Right renal cortex interstitium (tissue), 3 donors: ENCODE data around the gene ALPP. TPM values are rescaled to one million over a fixed set of nuclear protein-coding genes. Genes with fewer than 3 reads are reported as not detected.
"Not testable (repeated sequence)": the region's sequence is repeated elsewhere in the genome, so short reads cannot be mapped to it uniquely, and the experiment has no call there.

Source experiments
- DNase-seq, 3 donors: peaks; one replicate each; pipeline ENCODE4 v3.0.0-alpha.2; 2013; ENCODE audit warnings: low read depth in 3 of 3, low spot score in 2 of 3
- polyA plus RNA-seq, 3 donors: library from polyadenylated mRNA; unstranded; fragments of 120-200 nt; gene quantifications; one replicate each; pipeline ENCODE4 v1.2.1, GENCODE V29; 2013; ENCODE audit not compliant: insufficient read length in 3 of 3

Gene ALPP
- polyA plus RNA-seq, 3 donors, result 0.06 TPM; not detected in 2

DNA sequence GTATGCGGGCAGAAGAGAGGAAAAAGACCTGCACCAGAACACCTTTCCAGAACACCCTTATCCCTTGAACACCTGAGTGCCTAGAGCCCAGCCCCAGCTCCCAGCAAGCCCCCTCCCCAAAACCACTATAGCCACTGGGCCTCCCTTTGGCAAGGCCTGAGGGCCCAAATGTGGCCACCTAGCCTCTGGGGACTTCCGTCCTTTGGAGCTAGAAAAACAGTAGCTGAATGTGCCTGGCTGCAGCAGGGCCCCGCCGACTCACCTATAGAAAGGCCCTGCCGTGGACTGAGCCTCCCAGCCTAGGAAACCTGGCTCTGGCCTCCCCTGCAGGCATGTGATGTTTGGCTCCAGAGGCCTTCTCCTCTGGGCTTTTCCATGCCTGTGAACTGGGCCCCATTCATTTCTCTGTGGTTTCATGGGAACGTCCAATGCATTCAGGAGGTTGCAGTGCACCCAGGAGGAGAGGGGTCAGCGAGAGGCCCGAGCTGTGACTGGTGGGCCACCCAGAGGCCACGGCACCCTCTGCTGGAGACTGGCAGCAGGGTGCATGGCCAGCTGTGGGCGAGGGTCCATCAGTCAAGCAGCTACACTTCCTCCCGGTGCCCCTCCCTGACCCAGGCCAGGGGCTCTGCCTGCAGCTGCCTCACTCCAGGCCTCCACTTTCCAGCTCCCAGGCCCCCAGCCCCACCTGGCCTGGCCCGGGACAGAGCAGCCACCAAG is 15.3 kb upstream of the ALPP start:
- DNase-seq, result not testable (repeated sequence)

GRCh38 chr2:232363784-232364615 is 14.6 kb upstream of the ALPP start:
- no peak for DNase-seq

GRCh38 chr2:232364806-232365594 is 13.6 kb upstream of the ALPP start:
- not testable (repeated sequence) for DNase-seq

- DNase-seq, result no peak
Measured at GRCh38 chr2:232365621-232366321, 12.8 kb upstream of the ALPP start.

GRCh38 chr2:232366461-232366860 is 12.1 kb upstream of the ALPP start:
- not testable (repeated sequence) for DNase-seq

DNA sequence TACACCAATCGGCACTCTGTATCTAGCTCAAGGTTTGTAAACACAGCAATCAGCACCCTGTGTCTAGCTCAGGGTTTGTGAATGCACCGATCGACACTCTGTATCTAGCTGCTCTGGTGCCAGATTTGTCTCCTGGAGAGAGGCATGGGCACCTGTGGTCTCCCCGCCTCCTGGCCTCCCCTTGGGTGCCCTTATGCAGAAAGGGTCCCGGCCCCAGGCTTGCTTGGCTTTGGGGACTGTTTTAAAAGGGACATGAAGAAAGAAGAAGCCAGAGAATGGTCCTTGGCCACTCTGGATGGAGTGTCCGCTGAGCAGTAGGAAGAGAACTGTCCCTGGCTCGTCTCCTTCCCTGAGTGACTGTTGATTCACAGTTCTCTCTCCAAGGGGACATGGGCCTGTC is 11.5 kb upstream of the ALPP start:
- DNase-seq, result no peak

DNA sequence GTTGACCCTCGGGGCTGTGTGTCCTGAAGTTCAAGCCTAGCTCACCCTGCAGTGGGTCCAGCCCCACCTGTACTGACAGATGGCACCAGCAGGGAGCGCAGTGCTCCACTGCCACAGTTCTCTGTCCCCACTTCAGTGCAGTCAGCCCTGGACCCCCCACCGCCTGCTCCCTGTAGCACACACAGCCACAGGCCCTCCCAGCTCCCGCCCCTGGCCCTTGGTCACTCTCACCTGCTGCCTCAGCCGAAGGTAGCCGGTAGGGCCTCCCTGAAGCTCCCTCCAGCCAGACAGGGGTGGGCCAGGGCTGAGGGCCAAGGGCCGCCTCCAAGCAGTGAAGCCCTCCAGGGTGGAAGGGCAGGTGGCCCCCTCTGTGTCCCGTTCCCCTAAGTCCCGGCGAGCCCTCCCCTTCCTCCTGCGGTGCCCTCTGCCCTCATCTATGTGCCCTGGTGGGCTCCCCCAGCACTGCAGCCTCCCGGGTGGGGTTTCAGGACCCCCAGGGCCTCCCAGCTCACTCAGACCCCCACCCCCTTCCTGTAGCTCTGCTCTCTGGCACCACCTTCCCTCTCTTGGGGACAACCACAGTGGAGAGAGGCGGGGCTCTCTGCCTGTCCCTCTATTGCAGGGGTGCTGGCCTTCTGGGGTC is 10.8 kb upstream of the ALPP start:
- no peak for DNase-seq

GRCh38 chr2:232368311-232368731 is 10.2 kb upstream of the ALPP start:
- no peak for DNase-seq

DNA sequence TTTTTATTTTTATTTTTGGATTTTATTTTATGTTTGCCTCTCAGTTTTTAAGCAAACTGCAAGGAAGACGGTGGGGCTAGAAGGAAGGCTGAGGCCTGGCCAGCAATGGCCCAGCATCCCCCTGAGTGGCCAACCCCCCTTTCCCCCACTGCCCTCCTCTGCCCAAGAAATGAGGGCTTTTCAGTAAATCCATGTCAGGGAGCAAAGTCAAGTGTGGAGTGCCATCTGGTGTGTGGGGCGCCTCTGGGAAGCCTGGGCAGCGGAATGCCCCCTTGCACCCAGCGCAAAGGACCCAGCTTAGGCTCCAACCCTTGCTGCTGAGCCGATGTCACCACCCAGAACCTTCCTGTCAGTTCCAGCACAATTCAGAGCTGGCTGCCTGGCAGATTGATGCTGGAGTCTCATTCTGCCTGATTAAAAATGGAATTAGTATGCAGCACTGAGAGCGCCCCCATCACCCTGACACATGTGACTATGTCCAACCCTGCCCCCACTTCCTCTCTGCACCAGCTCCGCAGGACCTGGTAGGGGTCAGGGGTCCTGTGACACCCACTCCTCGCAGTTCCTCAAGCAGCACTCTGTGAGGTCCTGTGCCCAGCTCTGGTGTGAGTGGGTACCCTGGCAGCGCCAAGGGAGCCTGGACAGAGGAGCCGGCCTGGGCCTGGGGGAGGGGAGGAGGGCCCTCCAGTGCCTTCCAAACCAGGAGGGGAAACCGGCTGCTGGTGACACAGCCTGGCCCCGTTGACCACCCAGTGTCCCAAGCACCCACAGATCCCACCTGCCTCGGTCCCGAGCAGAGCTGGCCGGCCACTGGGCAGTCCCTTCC is 9.2 kb upstream of the ALPP start:
- no peak for DNase-seq

GRCh38 chr2:232370007-232370406 is 8.5 kb upstream of the ALPP start:
- DNase-seq, result not testable (repeated sequence)

GRCh38 chr2:232372231-232373208 is 6.0 kb upstream of the ALPP start:
- no peak for DNase-seq

- DNase-seq, result no peak
Measured at GRCh38 chr2:232374356-232374755, 4.2 kb upstream of the ALPP start.

DNA sequence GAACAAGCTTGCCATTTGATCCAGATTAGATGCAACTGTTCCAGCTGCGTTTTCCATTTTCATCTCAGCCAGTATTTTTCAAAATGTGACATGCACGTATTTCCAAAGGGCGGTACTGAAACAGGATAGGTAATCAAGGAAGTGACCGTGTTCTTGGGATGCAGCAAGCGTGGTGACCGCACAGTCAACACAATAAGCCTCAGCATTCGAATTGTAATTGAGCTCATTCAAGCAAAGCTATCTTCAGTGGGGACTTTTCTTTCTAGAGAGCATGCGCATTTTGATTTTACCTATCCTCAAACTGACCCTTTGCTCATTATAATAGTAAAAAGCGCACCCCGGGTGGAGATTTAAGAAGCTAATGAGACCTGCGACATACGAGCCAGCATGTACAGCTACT is 3.4 kb upstream of the ALPP start:
- no peak for DNase-seq

GRCh38 chr2:232376260-232376659 is 2.3 kb upstream of the ALPP start:
- no peak for DNase-seq

DNA sequence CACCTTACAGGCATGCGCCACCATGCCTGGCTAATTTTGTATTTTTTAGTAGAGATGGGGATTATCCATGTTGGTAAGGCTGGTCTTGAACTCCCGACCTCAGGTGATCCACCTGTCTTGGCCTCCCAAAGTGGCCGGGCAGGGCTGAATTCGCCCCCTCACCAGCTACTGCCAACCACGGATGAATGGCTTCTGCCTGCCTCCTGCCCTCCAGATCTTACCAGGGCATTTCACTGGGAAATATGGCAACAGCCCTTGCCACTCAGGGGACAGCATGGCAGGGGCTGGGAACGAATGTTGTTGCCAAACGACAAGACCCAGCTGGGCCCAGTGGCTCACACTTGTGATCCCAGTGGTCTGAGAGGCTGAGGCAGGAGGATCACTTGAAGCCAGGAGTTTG is 1.8 kb upstream of the ALPP start:
- no peak for DNase-seq

GRCh38 chr2:232377319-232377718 is 1.2 kb upstream of the ALPP start:
- no peak for DNase-seq

GRCh38 chr2:232377841-232378734 is 463 bp upstream of the ALPP start:
- DNase-seq, result no peak
